Measurements from ENCODE around the gene CYB5R2. TPM values are rescaled to one million over a fixed set of nuclear protein-coding genes. Genes with fewer than 3 reads are reported as not detected.
A peak's percentile ranks its signal among the peaks of the same experiment; 100 is the strongest.
"Not testable (repeated sequence)": the region's sequence is repeated elsewhere in the genome, so short reads cannot be mapped to it uniquely, and the experiment has no call there.

Gene CYB5R2
- total RNA-seq, 1 experiment from 2014 or later, result 7.7 TPM

DNA sequence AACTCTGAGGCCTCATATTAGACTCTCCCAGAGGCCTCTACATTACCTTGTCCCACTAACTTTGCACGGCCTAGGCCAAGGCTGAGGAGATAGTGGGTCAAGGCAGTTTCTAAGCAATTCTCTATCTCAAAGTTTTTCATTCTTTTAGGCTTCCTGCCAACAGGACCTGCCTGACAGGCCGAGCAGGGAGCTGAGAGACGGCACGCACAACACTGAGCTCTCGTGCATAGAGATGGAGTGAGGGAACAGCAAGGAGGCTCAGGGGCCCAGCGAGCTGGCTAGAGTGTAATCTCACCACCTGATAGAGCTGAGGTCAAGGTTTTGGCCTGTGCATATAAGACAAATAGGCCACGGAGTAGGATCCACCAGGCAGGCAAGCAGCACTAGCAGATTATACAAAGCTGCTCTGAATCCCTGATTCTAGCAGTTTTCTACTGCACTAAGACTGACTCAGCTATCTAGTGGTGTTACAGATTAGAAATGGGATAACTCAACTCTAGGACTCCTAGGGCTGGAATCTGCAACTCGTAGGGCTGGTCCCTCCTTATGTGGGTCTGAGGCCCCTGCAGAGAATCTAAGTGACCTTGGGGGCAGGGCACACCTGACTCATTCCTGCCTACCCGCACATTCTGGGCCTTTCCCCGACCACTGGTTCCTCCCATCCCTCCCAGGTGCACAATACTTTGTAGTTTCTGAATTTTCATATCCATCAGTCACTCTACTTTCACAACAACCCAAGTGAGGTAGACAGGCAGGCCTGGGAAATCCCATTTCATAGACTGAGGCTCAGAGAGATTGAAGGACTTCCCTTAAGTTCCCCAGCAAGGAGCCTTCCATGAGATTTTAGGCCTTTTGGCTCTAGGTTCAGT, 1.7 kb downstream of the CYB5R2 start:
- no peak for DNase-seq (ENCODE audit: low spot score)
- in situ Hi-C loops (cut with HindIII; ENCODE audit: low sequenced_read_pairs), result no loop called here

DNA sequence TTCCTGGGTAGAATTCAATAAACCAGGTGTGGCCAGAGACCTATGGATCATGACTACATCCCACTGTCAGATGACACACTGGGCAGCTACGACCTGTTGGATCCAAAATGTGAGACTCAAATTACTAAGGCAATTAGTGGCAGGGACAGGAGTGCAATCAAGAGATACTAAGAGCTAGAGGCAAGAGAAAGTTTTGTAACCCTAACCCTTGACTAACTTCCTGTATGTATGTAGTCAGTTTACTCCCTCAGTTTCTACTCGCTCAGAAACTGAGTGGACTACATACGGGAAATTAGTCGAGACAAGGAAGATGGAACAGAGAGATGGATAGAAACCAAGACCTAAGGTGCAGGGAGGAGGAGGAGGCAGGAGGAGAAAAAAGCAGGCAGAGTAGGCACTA, 2.7 kb downstream of the CYB5R2 start:
- DNase-seq (ENCODE audit: low spot score), result no peak
- in situ Hi-C loops (cut with HindIII; ENCODE audit: low sequenced_read_pairs), result no loop called here

DNA sequence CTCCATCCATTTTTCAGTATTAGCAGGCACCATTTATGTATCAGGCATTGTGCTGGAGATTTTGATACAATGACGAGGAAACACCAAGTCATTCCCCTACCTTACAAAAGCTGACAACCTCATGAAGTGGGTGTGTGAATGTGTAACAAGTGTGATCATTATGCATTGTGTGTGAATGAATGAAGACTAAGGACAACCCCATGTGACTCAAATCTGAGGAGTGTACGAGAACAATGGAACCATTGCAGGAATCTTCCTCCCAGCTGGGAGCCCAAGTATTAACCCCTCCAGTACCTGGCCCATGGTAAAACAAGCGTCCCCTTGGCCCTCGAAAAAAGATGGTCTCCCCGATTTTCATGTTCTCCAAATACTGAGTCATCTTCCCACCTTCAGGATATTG, 4.4 kb downstream of the CYB5R2 start:
- no peak for DNase-seq (ENCODE audit: low spot score)
- in situ Hi-C loops (cut with HindIII; ENCODE audit: low sequenced_read_pairs), result no loop called here

DNA sequence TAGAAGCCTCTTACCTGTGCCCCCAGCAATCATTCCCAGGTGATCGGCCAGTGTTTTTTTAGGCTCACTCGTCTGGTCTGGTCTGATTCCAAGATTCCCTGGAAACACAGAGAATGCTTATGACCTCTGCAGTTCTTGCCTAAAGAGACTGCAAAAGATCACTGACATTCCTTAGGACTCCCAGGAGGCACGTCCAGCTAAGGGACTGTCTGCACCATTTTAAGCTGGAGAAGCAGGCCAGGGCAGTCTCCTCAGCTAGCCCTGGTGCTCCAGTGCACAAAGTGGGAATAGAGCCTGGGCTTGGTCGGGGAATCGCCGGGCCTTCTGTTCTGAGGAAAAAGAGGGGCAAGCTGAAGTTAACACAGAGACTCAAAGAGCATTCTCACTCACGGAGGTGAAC, 4.8 kb downstream of the CYB5R2 start:
- in situ Hi-C loops (cut with HindIII; ENCODE audit: low sequenced_read_pairs), result no loop called here
- DNase-seq (ENCODE audit: low spot score), result no peak

DNA sequence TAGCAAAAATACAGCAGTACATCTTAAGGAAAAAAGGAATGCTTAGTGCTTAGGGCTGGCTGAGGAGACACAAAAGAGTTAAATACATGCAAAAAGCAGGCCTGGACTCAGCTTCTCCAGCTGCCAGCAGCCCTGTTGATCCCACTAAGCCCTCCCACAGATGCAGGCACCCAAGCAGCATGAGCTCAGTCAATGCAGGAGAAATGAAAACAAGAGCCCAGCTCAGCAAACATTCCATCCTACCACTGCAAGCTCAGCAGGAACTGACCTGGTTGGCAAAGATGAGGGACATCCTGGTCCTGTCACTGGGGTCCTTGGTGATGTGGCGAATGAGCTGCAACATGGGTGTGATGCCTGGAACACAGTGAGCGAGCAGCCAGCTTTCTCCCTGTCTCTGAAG, 5.8 kb downstream of the CYB5R2 start:
- in situ Hi-C loops (cut with HindIII; ENCODE audit: low sequenced_read_pairs), result no loop called here

GRCh38 chr11:7666292-7666866, 6.9 kb downstream of the CYB5R2 start:
- DNase-seq (ENCODE audit: low spot score), result no peak
- in situ Hi-C loops (cut with HindIII; ENCODE audit: low sequenced_read_pairs), result no loop called here

More for the DNA sequence above, 5.8 kb downstream of the CYB5R2 start:
- DNase-seq (ENCODE audit: low spot score), result no peak

DNA sequence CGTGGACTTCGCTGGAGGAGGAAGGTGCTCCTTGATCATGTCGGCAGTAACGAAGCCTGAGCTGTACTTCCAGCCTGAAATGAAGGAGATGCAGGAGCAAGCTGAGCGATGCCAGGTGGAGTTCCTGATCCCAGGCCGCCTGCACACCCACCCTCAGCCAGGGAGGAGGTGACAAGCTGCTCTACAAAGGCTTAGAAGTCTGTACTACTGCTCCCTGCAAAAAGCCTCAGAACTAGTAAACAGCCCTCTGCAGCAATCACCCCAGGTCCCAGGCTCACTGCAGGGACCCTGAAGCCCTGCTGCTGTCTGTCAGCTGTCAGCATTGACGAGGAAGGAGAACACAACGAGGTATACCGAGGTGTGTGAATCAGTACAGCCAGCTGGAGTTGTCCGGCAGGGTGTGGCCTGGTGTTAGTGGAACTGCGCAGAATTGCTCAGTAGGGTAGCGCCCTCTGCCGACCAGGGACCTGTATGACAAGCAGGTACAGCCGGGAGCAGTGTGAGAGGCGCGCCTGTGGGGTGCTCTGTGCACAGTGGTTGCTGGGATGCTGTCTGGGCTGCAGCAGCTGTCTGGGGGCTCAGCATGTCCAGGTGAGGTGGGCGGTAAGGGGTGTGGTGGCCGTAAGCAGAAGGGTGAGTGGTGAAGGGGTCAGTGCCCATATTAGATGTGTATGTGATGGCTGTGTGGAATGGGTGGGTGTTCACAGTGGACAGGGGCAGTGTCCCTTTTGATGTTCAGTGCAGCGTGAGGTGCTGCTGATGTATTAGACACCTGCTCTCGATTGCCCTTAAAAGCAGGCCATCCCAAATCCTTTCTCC, 7.6 kb downstream of the CYB5R2 start:
- in situ Hi-C loops (cut with HindIII; ENCODE audit: low sequenced_read_pairs), result no loop called here
- peak; percentile 72 for DNase-seq (ENCODE audit: low spot score)

DNA sequence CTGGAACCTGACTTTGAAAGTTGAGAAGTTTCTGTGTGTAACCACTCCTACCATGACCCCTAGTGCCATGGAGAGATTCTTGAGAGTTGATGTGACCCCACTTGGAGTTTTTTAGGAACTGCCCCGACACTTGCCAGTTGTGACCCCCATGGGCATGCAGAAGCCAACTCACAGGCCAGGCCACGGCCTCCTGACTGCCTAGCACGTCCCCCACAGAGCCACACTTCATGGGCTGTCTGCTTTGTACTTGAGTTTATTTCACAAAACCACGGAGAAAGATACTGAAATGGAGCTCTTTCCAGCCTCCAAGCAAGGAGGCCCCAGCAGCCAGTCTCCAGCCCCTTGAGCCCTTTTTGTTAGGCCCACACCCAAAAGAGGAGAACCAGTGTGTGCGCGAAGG, 8.4 kb downstream of the CYB5R2 start:
- in situ Hi-C loops (cut with HindIII; ENCODE audit: low sequenced_read_pairs), result no loop called here
- DNase-seq (ENCODE audit: low spot score), result no peak

DNA sequence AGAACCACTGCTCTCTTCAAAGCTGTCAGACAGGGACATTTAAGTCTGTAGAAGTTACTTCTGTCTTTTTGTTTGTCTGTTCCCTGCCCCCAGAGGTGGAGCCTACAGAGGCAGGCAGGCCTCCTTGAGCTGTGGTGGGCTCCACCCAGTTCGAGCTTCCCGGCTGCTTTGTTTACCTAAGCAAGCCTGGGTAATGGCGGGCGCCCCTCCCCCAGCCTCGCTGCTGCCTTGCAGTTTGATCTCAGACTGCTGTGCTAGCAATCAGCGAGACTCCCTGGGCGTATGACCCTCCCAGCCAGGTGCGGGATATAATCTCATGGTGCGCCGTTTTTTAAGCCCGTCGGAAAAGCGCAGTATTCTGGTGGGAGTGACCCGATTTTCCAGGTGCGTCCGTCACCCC, 9.8 kb downstream of the CYB5R2 start:
- DNase-seq (ENCODE audit: low spot score); in situ Hi-C loops (cut with HindIII; ENCODE audit: low sequenced_read_pairs): not testable (repeated sequence)

DNA sequence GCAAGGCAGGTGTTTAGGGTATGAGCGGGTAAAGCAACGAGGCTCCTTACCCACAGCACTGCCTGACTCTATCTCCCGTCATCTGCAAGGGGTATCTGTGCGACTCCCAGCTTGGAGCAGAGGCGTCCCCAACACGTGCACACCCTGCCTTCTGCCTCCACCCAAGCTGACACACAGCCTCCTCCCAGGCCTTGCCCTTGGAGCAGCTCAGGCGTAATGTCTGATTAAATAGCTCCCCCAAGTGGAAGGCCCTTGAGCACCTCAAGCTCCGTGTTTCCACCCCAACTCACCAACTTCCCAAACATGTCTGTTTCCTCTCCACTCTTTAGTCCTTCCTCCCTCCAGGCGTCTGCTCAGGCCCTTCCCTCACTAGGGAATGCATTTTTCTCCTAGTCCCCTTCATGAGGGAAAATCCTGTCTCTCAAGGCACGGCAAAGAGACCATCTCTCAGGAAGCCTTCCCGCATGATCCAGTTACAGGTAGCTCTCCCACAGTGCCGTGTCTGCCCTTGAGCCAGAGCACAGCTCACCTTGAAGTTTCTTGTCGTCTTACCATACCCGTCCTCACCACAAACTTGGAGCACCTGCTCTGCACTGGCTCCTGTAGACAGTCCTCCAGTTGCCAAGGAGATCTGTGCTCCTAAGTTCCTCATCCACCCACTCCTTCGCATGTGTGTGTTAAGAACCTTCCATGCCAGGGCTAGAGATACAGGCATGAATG, 15.8 kb downstream of the CYB5R2 start:
- DNase-seq (ENCODE audit: low spot score), result peak; percentile 35
- in situ Hi-C loops (cut with HindIII; ENCODE audit: low sequenced_read_pairs), result no loop called here

- in situ Hi-C loops (cut with HindIII; ENCODE audit: low sequenced_read_pairs), result no loop called here
- no peak for DNase-seq (ENCODE audit: low spot score)
Observed at GRCh38 chr11:7656704-7657103, 16.6 kb downstream of the CYB5R2 start.

DNA sequence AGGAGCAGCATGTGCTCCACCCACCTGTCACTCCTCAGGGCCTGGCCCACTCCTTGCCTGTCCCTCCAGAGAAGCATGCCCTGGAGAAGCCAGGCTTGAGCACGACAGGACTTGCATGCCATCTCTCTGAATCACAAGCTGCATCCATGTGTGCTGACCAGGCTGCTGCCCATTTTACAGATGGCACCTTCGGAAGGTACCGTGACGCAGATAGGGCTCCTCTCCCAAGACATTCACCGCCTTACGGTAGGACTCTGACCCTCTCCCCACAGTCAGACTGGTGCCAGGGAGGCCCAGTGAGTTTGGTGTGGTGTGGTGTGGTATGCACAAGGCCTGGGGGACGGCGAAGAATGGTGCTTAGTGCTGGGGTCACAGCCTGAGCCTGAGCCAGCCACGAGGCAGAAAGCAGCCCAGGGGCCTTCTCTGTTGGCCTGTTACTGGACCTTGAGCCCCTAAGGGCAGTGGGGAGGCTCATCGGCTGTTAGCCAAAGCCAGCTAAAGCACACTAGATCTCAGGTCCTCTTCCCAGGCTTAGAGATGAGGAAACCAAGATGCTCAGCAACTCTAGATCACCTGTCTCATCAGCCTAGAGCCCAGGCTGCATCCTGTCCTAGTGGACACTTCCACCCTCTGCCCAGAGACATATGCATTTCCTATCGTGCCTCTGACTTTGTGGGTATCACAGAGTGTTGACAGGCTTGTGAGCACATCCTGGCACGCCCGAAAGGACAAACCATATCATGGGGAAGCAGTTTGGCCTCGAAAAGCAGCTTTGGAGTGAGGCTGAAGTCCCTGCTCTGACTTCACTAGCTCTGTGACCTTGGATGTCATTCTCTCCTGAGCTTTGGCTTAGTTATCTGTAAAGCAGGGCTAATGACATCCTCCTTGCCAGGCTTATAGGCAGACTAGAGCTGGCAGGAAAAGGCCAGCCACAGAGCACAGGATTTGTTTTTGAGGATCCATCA, 17.8 kb downstream of the CYB5R2 start:
- no peak for DNase-seq (ENCODE audit: low spot score)
- in situ Hi-C loops (cut with HindIII; ENCODE audit: low sequenced_read_pairs), result no loop called here

DNA sequence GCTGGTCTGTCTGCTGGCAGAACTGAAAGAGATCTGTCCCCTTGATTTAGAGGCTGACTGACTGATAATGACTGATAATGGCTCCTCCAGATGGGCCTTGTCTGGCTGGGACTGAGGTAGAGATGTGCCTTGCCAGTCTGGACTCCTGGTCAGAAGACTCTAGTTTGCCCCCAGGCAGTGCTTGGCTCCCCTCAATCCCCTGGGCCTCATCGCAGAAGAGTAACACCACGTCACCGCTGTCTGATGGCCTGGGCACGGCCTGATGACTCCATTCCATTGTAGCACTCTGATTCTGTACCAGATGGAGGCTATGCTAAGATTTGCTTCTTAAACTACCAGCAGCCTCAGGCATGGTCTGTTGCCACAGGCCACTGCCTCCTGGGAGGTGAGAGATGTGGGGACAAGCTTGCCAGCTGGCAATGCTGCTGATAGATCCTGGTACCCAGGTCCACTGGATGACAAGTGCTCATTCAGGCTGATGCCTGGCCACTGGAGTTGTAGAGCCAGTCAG, 19.1 kb downstream of the CYB5R2 start:
- no peak for DNase-seq (ENCODE audit: low spot score)
- in situ Hi-C loops (cut with HindIII; ENCODE audit: low sequenced_read_pairs), result no loop called here

- DNase-seq (ENCODE audit: low spot score), result no peak
- in situ Hi-C loops (cut with HindIII; ENCODE audit: low sequenced_read_pairs), result no loop called here
Observed at GRCh38 chr11:7651700-7652099, 21.6 kb downstream of the CYB5R2 start.

DNA sequence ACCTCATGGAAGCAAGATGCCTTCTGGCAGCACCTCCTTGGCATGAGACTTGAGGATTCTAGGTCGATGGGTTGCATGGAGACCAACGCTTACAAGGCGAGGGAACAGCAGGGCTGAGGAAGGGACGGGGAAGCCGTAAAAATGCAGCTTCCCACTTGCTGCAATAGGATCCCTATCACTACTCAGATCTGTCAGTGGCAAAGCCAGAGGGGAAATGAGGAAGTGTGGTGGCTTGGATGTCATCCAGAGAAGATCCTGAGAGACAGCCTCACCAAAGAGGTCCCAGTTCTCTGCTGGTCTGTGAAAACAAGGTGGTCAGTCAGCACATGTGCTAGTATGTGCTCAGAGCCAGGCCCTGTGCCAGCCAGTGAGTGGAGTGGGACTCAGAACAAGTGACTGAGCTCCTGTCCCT, 22.2 kb downstream of the CYB5R2 start:
- in situ Hi-C loops (cut with HindIII; ENCODE audit: low sequenced_read_pairs), result no loop called here
- no peak for DNase-seq (ENCODE audit: low spot score)

DNA sequence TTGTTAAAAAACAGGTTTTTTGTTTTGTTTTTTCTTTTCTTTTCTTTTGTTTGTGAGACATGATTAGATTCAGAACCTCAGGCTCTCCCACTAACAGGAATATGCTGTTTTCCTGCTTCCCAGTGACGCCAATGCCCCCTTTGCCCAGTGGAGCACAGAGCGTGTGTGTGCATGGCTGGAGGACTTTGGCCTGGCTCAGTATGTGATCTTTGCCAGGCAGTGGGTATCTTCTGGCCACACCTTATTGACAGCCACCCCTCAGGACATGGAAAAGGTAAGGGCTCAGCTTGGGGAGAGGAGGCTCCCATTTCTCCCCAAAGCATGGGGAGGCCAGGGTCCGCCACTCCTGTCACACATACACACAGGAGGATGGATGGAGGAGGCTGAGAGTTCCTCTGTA, 25.0 kb downstream of the CYB5R2 start:
- no peak for DNase-seq (ENCODE audit: low spot score)
- in situ Hi-C loops (cut with HindIII; ENCODE audit: low sequenced_read_pairs), result no loop called here

DNA sequence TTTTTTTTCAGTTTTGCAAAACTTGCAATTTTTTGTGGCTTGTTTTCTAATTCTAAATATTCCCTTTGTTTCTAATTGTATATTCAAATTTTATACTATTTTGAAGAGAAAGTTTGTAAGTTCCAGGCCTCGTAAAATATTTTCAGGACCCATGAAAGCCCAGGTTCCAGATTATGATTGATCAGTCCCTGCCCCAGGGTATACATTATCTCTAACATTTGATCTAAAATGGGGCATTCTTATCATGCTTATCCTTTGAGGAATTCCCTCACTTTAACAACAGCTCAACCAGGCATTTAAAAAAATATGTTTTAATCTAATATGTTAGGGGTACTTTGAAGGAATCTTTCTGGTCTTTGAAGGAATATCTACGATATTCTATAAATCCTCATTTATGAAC, 26.4 kb downstream of the CYB5R2 start:
- in situ Hi-C loops (cut with HindIII; ENCODE audit: low sequenced_read_pairs), result no loop called here
- DNase-seq (ENCODE audit: low spot score), result no peak

DNA sequence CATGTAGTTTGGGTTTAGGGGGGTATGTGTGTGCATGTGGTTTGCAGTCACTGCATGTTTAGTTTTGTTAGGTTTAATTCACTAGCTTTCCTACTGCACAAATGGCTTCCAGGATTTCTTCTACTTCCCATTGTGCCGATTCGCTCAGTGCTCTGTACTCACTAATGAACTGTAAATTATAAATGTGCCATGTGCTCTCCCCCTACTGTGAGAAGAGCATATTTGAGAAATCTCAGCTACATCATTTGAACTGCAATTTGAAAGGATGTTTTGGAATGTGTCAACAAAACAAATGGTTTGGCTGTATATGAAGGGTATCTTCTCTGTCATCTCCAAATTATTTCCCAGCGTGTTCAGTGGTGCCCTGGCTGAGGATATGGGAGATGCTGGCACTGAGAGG, 28.1 kb downstream of the CYB5R2 start:
- in situ Hi-C loops (cut with HindIII; ENCODE audit: low sequenced_read_pairs), result no loop called here
- DNase-seq (ENCODE audit: low spot score), result peak; percentile 28

Data from G401 (cell line).